Panc1 (cell line): ENCODE data around the gene ITPR2.

ENCODE experiments used
- TCF7L2 ChIP-seq: IDR thresholded peaks from 2 replicates; pipeline ENCODE4 v1.6.1; 2011; ENCODE audit warnings: mild to moderate bottlenecking, low read depth, low read length, inconsistent platforms
- TF ChIP-seq, protein P1 (sequence below): fragments of 450-650 bp; IDR thresholded peaks from 2 replicates; pipeline ENCODE4 v1.5.1; 2017; ENCODE audit warnings: mild to moderate bottlenecking
- TF ChIP-seq, protein P2 (sequence below), 2 experiments: IDR thresholded peaks; 2 replicates each; pipeline ENCODE4 v1.6.1; 2011 to 2012; ENCODE audit warnings: low read depth in 2 of 2, control low read depth in 1 of 2, low read length in 1 of 2, mild to moderate bottlenecking in 1 of 2, moderate library complexity in 1 of 2; ENCODE audit not compliant: insufficient read depth in 1 of 2

GRCh38 chr12:26297396-26298070 is 535.5 kb downstream of the ITPR2 start:
- TF ChIP-seq, protein P1, sequence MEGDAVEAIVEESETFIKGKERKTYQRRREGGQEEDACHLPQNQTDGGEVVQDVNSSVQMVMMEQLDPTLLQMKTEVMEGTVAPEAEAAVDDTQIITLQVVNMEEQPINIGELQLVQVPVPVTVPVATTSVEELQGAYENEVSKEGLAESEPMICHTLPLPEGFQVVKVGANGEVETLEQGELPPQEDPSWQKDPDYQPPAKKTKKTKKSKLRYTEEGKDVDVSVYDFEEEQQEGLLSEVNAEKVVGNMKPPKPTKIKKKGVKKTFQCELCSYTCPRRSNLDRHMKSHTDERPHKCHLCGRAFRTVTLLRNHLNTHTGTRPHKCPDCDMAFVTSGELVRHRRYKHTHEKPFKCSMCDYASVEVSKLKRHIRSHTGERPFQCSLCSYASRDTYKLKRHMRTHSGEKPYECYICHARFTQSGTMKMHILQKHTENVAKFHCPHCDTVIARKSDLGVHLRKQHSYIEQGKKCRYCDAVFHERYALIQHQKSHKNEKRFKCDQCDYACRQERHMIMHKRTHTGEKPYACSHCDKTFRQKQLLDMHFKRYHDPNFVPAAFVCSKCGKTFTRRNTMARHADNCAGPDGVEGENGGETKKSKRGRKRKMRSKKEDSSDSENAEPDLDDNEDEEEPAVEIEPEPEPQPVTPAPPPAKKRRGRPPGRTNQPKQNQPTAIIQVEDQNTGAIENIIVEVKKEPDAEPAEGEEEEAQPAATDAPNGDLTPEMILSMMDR = no peak
- TF ChIP-seq, protein P2, sequence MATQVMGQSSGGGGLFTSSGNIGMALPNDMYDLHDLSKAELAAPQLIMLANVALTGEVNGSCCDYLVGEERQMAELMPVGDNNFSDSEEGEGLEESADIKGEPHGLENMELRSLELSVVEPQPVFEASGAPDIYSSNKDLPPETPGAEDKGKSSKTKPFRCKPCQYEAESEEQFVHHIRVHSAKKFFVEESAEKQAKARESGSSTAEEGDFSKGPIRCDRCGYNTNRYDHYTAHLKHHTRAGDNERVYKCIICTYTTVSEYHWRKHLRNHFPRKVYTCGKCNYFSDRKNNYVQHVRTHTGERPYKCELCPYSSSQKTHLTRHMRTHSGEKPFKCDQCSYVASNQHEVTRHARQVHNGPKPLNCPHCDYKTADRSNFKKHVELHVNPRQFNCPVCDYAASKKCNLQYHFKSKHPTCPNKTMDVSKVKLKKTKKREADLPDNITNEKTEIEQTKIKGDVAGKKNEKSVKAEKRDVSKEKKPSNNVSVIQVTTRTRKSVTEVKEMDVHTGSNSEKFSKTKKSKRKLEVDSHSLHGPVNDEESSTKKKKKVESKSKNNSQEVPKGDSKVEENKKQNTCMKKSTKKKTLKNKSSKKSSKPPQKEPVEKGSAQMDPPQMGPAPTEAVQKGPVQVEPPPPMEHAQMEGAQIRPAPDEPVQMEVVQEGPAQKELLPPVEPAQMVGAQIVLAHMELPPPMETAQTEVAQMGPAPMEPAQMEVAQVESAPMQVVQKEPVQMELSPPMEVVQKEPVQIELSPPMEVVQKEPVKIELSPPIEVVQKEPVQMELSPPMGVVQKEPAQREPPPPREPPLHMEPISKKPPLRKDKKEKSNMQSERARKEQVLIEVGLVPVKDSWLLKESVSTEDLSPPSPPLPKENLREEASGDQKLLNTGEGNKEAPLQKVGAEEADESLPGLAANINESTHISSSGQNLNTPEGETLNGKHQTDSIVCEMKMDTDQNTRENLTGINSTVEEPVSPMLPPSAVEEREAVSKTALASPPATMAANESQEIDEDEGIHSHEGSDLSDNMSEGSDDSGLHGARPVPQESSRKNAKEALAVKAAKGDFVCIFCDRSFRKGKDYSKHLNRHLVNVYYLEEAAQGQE (IDR thresholded peaks at IDR 0.05; ENCODE audit: insufficient read depth in 1 of 2, low read depth in 2 of 2, low read length in 1 of 2) = no peak
- no peak for TF ChIP-seq TCF7L2
